ENCODE results near the gene ATP11A. TPM values are rescaled to one million over a fixed set of nuclear protein-coding genes. Genes with fewer than 3 reads are reported as not detected.

Gene ATP11A
- total RNA-seq, 1 experiment from 2014 or later: 8.7 TPM

DNA sequence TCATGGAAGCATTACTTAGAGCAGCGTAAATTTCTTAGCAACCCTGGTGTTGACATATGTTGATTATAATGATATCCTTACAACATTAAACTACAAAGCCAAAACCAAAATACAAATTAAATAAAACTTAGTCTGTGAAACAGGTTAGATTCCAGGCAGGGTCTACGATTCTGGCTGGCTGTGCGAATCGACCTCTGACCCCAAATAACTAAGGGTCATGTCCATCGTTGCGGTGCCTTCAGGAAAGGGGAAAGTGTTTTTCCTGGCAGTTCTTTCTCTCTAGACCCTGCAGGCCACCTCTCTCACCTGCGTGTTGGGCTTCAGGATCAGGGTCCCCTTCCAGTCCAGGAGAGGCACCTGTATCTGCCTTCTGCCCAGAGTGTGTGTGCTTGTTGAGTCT is 66.2 kb downstream of the ATP11A start:
- POLR2A ChIA-PET (ENCODE audit: unreplicated experiment): no interaction called here
- no TSS peak for BruUV-seq (replicated peaks)
- no peak for ATAC-seq

DNA sequence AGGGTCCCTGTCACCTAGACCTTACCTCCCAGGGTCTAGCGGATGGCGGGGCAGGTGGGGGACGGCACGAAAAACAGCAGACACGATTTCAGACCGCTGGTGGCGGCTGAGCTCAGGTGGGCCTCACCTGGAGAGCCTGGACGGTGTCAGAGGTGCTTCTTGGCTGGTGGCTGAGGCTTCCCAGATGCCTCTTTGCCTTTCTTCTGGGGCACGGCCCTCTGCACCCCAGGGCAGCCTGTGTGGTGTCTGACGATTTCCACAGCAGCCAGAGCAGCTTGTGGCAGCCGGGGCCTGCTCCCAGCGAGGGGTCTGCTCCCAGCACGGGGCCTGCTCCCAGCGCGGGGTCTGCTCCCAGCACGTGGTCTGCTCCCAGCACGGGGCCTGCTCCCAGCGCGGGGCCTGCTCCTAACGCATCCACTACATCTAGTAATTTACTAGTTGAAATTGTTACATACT is 66.7 kb downstream of the ATP11A start:
- H3K27me3 ChIP-seq (ENCODE audit: low read length): no peaks in the 10 kb centered on the region
- H2AFZ ChIP-seq (ENCODE audit: low read length): no peak overlapping the region
- no peaks in the 10 kb centered on the region for H3F3A ChIP-seq (ENCODE audit: low read length, unreplicated experiment)
- ATAC-seq (no peak), DNase-seq (no peak)
- no peaks in the 10 kb centered on the region for H3K9me3 ChIP-seq (ENCODE audit: low read length)
- TF ChIP-seq EZH2phosphoT487 (IDR thresholded peaks at IDR 0.05; ENCODE audit: borderline replicate concordance, low read length) (no peak), EZH2 (IDR thresholded peaks at IDR 0.05; ENCODE audit: low read length, unreplicated experiment) (no peak)
- TF ChIP-seq, protein P1, sequence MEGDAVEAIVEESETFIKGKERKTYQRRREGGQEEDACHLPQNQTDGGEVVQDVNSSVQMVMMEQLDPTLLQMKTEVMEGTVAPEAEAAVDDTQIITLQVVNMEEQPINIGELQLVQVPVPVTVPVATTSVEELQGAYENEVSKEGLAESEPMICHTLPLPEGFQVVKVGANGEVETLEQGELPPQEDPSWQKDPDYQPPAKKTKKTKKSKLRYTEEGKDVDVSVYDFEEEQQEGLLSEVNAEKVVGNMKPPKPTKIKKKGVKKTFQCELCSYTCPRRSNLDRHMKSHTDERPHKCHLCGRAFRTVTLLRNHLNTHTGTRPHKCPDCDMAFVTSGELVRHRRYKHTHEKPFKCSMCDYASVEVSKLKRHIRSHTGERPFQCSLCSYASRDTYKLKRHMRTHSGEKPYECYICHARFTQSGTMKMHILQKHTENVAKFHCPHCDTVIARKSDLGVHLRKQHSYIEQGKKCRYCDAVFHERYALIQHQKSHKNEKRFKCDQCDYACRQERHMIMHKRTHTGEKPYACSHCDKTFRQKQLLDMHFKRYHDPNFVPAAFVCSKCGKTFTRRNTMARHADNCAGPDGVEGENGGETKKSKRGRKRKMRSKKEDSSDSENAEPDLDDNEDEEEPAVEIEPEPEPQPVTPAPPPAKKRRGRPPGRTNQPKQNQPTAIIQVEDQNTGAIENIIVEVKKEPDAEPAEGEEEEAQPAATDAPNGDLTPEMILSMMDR (conservative IDR thresholded peaks at IDR 0.05; ENCODE audit: low read depth, low read length): no peak
- no TSS peak for BruUV-seq (replicated peaks)
- no peaks in the 10 kb centered on the region for H4K20me1 ChIP-seq (ENCODE audit: low read length)
- no peaks in the 10 kb centered on the region for H3K9me2 ChIP-seq (replicated peaks; ENCODE audit: low read length)
- no peaks in the 10 kb centered on the region for H3K79me2 ChIP-seq (ENCODE audit: low read length)
- peaks cover 12% of the 10 kb centered on the region for H3K4me1 ChIP-seq (ENCODE audit: insufficient read depth, low read length)
- no peaks in the 10 kb centered on the region for H3K36me3 ChIP-seq (ENCODE audit: low read depth, low read length)
- intact Hi-C loops (cut with micrococcal nuclease): no loop called here
- H3K4me3 ChIP-seq (ENCODE audit: low read length): no peak overlapping the region
- ChIA-PET CTCF (no interaction called here), POLR2A (ENCODE audit: unreplicated experiment) (no interaction called here)
- H3K9ac ChIP-seq (ENCODE audit: low read length): no peak overlapping the region
- no peak overlapping the region for H3K27ac ChIP-seq (ENCODE audit: low read length)
- no peak overlapping the region for H3K4me2 ChIP-seq (ENCODE audit: low read length)

More for the DNA sequence above, 66.2 kb downstream of the ATP11A start:
- no peaks in the 10 kb centered on the region for H3F3A ChIP-seq (ENCODE audit: low read length, unreplicated experiment)
- H3K9ac ChIP-seq (ENCODE audit: low read length): no peak overlapping the region
- CTCF ChIA-PET: no interaction called here
- H3K4me3 ChIP-seq (ENCODE audit: low read length): no peak overlapping the region
- no peaks in the 10 kb centered on the region for H3K79me2 ChIP-seq (ENCODE audit: low read length)
- no peaks in the 10 kb centered on the region for H3K36me3 ChIP-seq (ENCODE audit: low read depth, low read length)
- no peaks in the 10 kb centered on the region for H3K9me2 ChIP-seq (replicated peaks; ENCODE audit: low read length)
- no peaks in the 10 kb centered on the region for H4K20me1 ChIP-seq (ENCODE audit: low read length)
- no peak overlapping the region for H2AFZ ChIP-seq (ENCODE audit: low read length)
- no peaks in the 10 kb centered on the region for H3K27me3 ChIP-seq (ENCODE audit: low read length)
- intact Hi-C loops (cut with micrococcal nuclease): no loop called here
- TF ChIP-seq EZH2phosphoT487 (IDR thresholded peaks at IDR 0.05; ENCODE audit: borderline replicate concordance, low read length): no peak
- TF ChIP-seq EZH2 (IDR thresholded peaks at IDR 0.05; ENCODE audit: low read length, unreplicated experiment): no peak
- TF ChIP-seq, protein P1 (conservative IDR thresholded peaks at IDR 0.05; ENCODE audit: low read depth, low read length): no peak
- H3K27ac ChIP-seq (ENCODE audit: low read length): no peak overlapping the region
- H3K4me2 ChIP-seq (ENCODE audit: low read length): no peak overlapping the region
- no peaks in the 10 kb centered on the region for H3K9me3 ChIP-seq (ENCODE audit: low read length)
- no peak for DNase-seq
- H3K4me1 ChIP-seq (ENCODE audit: insufficient read depth, low read length): peaks cover 12% of the 10 kb centered on the region

DNA sequence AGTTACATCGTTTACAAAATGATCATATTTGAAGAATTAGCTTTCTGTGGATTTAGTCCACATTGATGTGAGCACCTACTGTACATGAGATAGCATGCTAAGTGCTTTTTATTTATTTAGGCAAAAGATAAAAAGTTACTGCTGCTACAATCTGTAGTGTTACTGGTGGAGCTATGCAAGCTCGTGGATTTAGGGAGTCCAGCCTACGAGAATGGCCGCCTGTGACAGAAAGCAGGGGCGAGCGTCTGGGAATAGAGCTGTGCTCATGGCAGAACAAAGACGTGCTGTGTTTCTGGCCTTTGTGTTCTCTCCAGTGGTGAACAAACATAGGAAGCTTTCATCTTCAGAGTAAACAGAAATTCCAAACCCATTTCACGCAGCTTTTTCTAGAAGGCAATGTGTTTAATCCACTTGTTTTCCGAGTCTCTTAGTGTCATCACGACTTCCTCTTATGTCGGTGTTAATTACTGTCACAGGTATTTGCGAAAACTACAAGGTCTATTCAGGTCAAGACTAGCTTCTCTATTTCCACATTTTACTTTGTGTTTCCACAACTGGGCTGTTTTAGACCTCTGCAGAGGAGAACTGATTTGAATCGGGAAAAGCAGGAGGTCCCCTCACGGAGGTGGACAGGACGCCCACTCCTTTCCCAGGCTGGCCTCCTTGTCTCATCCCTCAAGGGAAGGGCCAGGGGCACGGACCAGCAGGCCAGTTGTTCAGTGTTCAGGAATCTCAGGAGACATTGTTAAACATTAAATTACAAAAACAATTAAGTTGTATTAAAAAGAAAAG is 67.3 kb downstream of the ATP11A start:
- Histone ChIP-seq H3F3A (ENCODE audit: low read length, unreplicated experiment) (no peaks in the 10 kb centered on the region), H4K20me1 (ENCODE audit: low read length) (no peaks in the 10 kb centered on the region), H3K4me1 (ENCODE audit: insufficient read depth, low read length) (peaks cover 12% of the 10 kb centered on the region), H3K4me2 (ENCODE audit: low read length) (no peak overlapping the region), H3K9me3 (ENCODE audit: low read length) (no peaks in the 10 kb centered on the region), H3K4me3 (ENCODE audit: low read length) (no peak overlapping the region), H3K9me2 (replicated peaks; ENCODE audit: low read length) (no peaks in the 10 kb centered on the region), H3K79me2 (ENCODE audit: low read length) (no peaks in the 10 kb centered on the region), H2AFZ (ENCODE audit: low read length) (no peak overlapping the region), H3K9ac (ENCODE audit: low read length) (no peak overlapping the region), H3K27ac (ENCODE audit: low read length) (no peak overlapping the region), H3K27me3 (ENCODE audit: low read length) (no peaks in the 10 kb centered on the region), H3K36me3 (ENCODE audit: low read depth, low read length) (no peaks in the 10 kb centered on the region)
- ATAC-seq (no peak), DNase-seq (no peak)
- ChIA-PET POLR2A (ENCODE audit: unreplicated experiment) (no interaction called here), CTCF (no interaction called here)
- TF ChIP-seq EZH2 (IDR thresholded peaks at IDR 0.05; ENCODE audit: low read length, unreplicated experiment) (no peak), EZH2phosphoT487 (IDR thresholded peaks at IDR 0.05; ENCODE audit: borderline replicate concordance, low read length) (no peak)
- TF ChIP-seq, protein P1 (conservative IDR thresholded peaks at IDR 0.05; ENCODE audit: low read depth, low read length): no peak
- intact Hi-C loops (cut with micrococcal nuclease): no loop called here
- no TSS peak for BruUV-seq (replicated peaks)
